GM19372 (cell line): Measurements from ENCODE around the gene UQCR10.
A peak's percentile ranks its signal among the peaks of the same experiment; 100 is the strongest.

ENCODE experiments used
- ATAC-seq: cut with Tn5 transposase; IDR thresholded peaks from one replicate; pipeline ENCODE4 v1.9.1; 2021; ENCODE audit warnings: mild to moderate bottlenecking, low read depth, moderate library complexity; ENCODE audit not compliant: unreplicated experiment

Gene UQCR10

GRCh38 chr22:29767171-29768051, at the start of gene UQCR10:
TSS of gene UQCR10 (plus strand) at chr22:29767369. CDS start at chr22:29767399, 30 bp downstream.
- peak; percentile 68 for ATAC-seq

- no peak for ATAC-seq
Measured at GRCh38 chr22:29717789-29718188, 49.4 kb upstream of the UQCR10 start.

GRCh38 chr22:29718949-29719898, 47.9 kb upstream of the UQCR10 start:
- ATAC-seq = no peak

GRCh38 chr22:29719899-29720645, 47.1 kb upstream of the UQCR10 start, which contains the start of gene CABP7:
TSS of gene CABP7 (plus strand) at chr22:29720003. CDS start at chr22:29720425, 422 bp downstream.
- no peak for ATAC-seq

- no peak for ATAC-seq
Measured at GRCh38 chr22:29720811-29721323, 46.3 kb upstream of the UQCR10 start.

- no peak for ATAC-seq
Measured at GRCh38 chr22:29722151-29722550, 45.0 kb upstream of the UQCR10 start.

GRCh38 chr22:29722587-29722986, 44.6 kb upstream of the UQCR10 start:
- ATAC-seq = no peak

GRCh38 chr22:29723766-29724165, 43.4 kb upstream of the UQCR10 start:
- ATAC-seq = no peak

GRCh38 chr22:29724843-29725242, 42.3 kb upstream of the UQCR10 start:
- no peak for ATAC-seq

GRCh38 chr22:29726106-29726505, 41.1 kb upstream of the UQCR10 start:
- ATAC-seq = no peak

GRCh38 chr22:29726512-29727130, 40.5 kb upstream of the UQCR10 start:
- ATAC-seq = no peak

- no peak for ATAC-seq
Measured at GRCh38 chr22:29727131-29727523, 40.0 kb upstream of the UQCR10 start.

- ATAC-seq = no peak
Measured at GRCh38 chr22:29729161-29729560, 38.0 kb upstream of the UQCR10 start.

GRCh38 chr22:29731058-29731850, 35.9 kb upstream of the UQCR10 start:
- ATAC-seq = no peak

GRCh38 chr22:29732883-29733282, 34.3 kb upstream of the UQCR10 start:
- no peak for ATAC-seq

- ATAC-seq = no peak
Measured at GRCh38 chr22:29733362-29734201, 33.6 kb upstream of the UQCR10 start.

GRCh38 chr22:29734406-29734805, 32.8 kb upstream of the UQCR10 start:
- no peak for ATAC-seq

- no peak for ATAC-seq
Measured at GRCh38 chr22:29734838-29735237, 32.3 kb upstream of the UQCR10 start.
